GM19035 (cell line): ENCODE measurements around the gene CD1E.
"Not testable (repeated sequence)": the region's sequence is repeated elsewhere in the genome, so short reads cannot be mapped to it uniquely, and the experiment has no call there.

ENCODE experiments used
- ATAC-seq: cut with Tn5 transposase; IDR thresholded peaks from one replicate; pipeline ENCODE4 v1.9.1; 2021; ENCODE audit not compliant: unreplicated experiment

The CD1E gene

GRCh38 chr1:158362482-158362881 lies 8.8 kb downstream of the CD1E start:
- ATAC-seq: no peak

GRCh38 chr1:158362941-158363340 lies 9.2 kb downstream of the CD1E start:
- ATAC-seq: no peak

GRCh38 chr1:158366783-158367182 lies 13.1 kb downstream of the CD1E start:
- ATAC-seq: no peak

GRCh38 chr1:158371188-158371953 lies 17.7 kb downstream of the CD1E start:
- ATAC-seq: peak; percentile 93

GRCh38 chr1:158374101-158374500 lies 20.4 kb downstream of the CD1E start:
- ATAC-seq: not testable (repeated sequence)

- no peak for ATAC-seq
Observed at GRCh38 chr1:158374860-158375259, 21.2 kb downstream of the CD1E start.

GRCh38 chr1:158390331-158390730 lies 36.6 kb downstream of the CD1E start:
- no peak for ATAC-seq

GRCh38 chr1:158391099-158391498 lies 37.4 kb downstream of the CD1E start:
- no peak for ATAC-seq

- ATAC-seq: no peak
Observed at GRCh38 chr1:158393476-158393875, 39.8 kb downstream of the CD1E start.

GRCh38 chr1:158396646-158397045 lies 43.0 kb downstream of the CD1E start:
- ATAC-seq: no peak

GRCh38 chr1:158398818-158399514 lies 45.3 kb downstream of the CD1E start, which contains the start of gene OR10T2:
Gene OR10T2 (minus strand): TSS chr1:158399466. CDS start chr1:158399466, 0 bp downstream.
- no peak for ATAC-seq

GRCh38 chr1:158400871-158401270 lies 47.2 kb downstream of the CD1E start:
- no peak for ATAC-seq

GRCh38 chr1:158407092-158407491 lies 53.4 kb downstream of the CD1E start:
- ATAC-seq: no peak
